NCI-H446 treated with DMSO at 0.1 percent for 48 hours (cell line): ENCODE data around the gene PPP4R1.

ENCODE experiments used
- DNase-seq: peaks from one replicate; lab custom pipeline; 2025; lab: John Stamatoyannopoulos, UW

The PPP4R1 gene

DNA sequence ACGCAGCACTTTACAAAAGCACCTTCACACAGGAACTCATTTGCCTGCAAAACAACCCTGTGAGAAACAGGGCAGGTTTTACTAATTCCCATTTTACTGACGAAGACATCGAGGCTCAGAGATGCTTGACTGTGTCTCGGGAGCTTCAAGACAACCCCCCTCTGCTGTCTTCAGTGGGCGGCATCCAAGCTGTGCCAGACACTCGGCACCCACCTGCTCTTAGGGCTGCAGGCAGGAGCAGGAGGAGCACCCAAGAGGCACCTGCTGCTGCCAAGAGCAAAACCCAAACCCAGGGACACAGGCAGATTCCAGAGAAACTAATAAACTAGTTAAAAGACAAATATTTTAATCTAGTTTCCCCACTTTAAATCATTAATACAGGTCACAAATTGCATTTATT lies 67.9 kb downstream of the PPP4R1 start:
- no peak for DNase-seq

- no peak for DNase-seq
These were observed 69.3 kb downstream of the PPP4R1 start for GRCh38 chr18:9545029-9545428.

DNA sequence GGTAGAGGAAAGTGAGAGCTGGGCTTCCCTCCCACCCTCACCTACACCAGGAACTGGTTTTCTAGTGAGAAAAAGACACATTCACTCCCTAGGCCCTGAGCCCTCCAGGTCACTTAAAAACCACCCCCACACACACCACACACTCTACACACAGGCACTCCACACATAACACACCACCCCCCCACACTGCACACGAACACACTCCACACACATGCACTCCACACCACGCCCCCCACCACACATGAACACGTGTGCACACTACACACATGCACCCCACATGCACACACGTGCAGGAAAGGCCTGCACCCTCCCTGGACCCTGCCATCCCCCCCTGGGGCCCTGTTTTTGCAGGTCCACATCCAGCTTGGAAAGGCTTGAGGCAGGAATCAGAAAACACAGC lies 71.4 kb downstream of the PPP4R1 start:
- DNase-seq: no peak

- DNase-seq: no peak
These were observed 74.4 kb downstream of the PPP4R1 start for GRCh38 chr18:9539938-9540337.

DNA sequence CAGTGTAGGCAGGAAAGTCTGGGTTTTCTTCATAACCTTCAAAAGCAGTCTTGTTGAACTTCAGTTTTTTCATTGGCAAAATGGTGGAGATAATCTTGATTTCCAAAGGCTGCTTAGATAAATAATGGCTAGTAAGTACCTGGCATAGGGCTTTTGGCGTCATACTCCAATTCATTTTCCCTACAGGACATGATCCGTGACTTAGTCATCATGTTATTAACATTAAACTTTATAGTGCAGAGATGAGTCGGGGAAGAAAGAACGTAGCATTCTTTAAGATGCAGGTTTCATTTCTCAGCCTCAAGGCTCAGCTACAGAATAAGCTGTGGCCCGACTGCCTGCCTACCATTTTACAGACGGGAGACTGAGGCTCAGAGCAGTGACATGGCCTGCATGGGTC lies 75.1 kb downstream of the PPP4R1 start:
- no peak for DNase-seq

- DNase-seq: no peak
These were observed 76.7 kb downstream of the PPP4R1 start for GRCh38 chr18:9537677-9538076.

GRCh38 chr18:9536354-9537152 lies 77.8 kb downstream of the PPP4R1 start:
- no peak for DNase-seq

- no peak for DNase-seq
These were observed 78.8 kb downstream of the PPP4R1 start for GRCh38 chr18:9535430-9535991.

- no peak for DNase-seq
These were observed 79.5 kb downstream of the PPP4R1 start for GRCh38 chr18:9534844-9535243.

DNA sequence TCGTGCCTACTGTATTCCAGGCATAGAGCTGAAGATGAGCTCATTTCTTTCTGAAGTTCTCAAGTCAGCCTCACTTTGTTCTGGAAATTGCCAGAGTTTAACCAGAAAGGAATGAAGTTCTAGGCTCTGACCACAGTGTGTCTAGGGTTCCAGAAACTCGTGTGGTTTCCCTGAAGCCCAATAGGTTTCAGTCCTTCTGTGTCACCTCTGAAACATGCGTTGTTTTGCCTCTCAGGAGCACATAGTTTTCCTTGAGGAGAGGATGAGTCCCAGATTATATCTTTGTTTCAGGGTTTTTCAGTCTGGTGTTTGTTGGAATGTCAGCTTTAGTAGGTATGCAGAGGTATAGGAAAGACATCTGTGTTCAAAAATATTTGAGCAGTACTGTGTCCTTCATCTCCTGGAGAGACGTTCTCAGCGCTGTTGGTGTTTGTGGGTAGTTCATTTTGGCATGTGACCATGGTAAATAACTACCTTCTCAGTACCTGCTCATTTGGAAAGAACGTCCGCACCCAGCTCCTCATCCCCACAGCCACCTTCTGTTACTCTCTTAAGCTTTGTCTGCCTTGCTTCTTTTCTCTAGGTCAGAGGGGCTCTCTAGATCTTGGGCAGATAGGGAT lies 82.5 kb downstream of the PPP4R1 start:
- no peak for DNase-seq

GRCh38 chr18:9530226-9531009 lies 83.9 kb downstream of the PPP4R1 start:
- DNase-seq: no peak

GRCh38 chr18:9526458-9526857 lies 87.9 kb downstream of the PPP4R1 start:
- DNase-seq: no peak

DNA sequence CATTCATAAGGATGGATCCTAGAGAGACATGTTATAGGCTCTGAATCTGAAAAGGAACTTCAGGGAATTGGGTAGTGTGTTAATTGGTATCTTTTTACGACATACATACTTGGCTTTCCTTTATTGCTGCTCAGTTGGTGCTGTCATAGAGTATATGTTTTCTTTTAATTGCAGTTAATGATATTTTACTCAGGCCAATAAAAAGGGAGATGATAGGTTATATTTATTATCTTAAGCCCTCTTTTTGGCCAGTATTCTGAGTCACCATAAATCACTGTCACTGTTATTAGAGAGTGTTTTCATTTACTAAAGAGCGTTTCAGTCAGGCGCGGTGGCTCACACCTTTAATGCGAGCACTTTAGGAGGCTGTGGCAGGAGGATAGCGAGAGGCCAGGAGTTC lies 91.4 kb downstream of the PPP4R1 start:
- DNase-seq: no peak

DNA sequence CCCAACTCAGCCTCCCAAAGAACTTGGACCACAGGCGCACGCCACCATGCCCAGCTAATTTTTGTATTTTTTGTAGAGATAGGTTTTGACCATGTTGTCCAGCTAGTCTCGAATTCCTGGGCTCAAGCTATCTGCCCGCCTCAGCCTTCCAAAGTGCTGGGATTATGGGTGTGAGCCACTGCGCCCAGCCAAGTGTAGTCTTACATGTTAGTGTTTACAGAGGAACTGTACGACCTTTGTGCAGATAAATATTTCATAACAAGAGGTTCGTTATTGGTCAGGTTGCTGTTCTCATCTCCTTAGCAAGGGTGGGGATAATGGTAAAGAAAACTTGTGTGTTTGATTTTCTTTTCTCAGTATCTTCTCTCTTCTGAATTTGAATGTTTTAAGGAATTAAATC lies 92.6 kb downstream of the PPP4R1 start:
- DNase-seq: no peak

GRCh38 chr18:9520666-9521065 lies 93.7 kb downstream of the PPP4R1 start:
- DNase-seq: no peak

DNA sequence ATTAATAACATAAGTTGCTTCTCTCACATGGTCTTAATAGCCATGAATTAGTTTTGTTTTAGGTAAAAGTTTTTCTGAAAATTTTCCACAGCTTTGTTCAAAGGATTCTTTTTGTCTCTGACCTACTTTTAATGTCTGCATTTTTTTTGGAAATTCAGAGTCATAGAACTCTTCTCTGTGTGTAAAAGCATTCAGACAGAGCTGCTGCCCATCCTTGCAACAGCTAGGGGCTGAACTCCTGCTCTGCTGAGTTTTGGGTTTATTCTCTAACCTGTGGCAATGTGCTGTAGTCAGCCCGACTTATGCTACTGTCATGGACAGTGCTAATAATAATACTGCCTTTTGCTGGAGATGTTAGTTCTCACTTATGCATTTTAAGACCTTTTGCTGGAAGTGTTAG lies 95.0 kb downstream of the PPP4R1 start:
- DNase-seq: no peak

- no peak for DNase-seq
These were observed 96.5 kb downstream of the PPP4R1 start for GRCh38 chr18:9517869-9518268.

DNA sequence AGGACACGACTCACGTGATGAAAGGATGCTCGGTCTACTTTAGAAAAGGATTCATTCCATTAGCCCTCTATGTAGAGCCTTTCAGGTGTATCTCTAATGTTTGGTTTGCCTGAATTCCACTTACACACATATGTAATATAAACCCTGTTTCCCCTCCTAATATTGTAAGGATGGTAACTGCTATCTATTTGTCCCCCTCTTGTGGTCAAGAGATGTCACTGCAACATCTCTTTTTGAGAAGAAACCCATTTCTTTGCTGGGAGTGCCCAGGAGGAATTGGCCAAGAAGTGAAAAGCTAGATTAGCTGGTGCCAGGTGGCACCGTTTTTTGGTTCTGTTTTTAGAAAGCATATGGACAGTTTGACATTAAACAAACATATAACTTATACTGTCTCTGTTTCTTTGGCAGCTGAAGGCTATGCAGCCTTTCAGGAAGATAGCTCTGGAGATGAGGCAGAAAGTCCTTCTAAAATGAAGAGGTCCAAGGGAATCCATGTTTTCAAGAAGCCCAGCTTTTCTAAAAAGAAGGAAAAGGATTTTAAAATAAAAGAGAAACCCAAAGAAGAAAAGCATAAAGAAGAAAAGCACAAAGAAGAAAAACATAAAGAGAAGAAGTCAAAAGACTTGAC lies 97.8 kb downstream of the PPP4R1 start:
- DNase-seq: peak; percentile 52

GRCh38 chr18:9513971-9514512 lies 100.3 kb downstream of the PPP4R1 start:
- no peak for DNase-seq

DNA sequence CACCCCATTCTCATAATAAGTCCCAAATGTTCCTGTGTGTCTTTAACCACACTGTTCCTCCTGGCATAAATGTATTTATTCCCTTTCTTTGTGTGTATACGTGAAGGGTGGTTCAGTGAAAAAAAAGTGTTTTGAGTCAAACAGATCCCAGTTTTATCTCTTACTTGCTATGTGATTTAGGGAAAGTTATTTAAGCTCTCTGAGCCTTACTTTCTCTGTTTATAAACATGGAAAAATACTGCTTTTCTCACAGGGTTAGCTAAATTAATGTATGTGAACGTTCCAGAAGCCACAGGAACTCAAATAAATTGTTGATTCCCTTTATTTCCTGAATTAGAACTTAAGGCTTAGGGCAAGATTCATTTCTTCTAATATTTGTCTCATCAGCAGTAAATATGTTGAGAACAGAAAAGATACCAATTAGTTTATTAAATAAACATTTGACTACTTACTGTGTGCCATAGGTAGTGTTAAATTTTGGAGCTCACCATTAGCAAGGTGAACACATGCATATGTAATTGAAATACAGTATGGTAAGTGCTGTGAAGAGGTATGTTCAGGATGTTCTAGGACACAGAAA lies 105.8 kb downstream of the PPP4R1 start:
- DNase-seq: no peak

- no peak for DNase-seq
These were observed 106.7 kb downstream of the PPP4R1 start for GRCh38 chr18:9507565-9508088.
